Measurements from ENCODE around the gene IGFBP3.
"Not testable (repeated sequence)": the region's sequence is repeated elsewhere in the genome, so short reads cannot be mapped to it uniquely, and the experiment has no call there.

The IGFBP3 gene

GRCh38 chr7:45962861-45963260 is 41.8 kb upstream of the IGFBP3 start:
- no peak for ATAC-seq (ENCODE audit: insufficient read depth, low read depth)
- H4K20me1 ChIP-seq (ENCODE audit: insufficient read depth, low read length): no peaks in the 10 kb centered on the region
- H3K4me1 ChIP-seq (ENCODE audit: insufficient read depth, low read length): no peaks in the 10 kb centered on the region
- H3K4me3 ChIP-seq (ENCODE audit: low read depth in 1 of 2, low read length in 2 of 2): no peak overlapping the region
- no peak overlapping the region for H3K27ac ChIP-seq (ENCODE audit: low read length)
- no peak overlapping the region for H3K9ac ChIP-seq (ENCODE audit: low read depth, low read length)
- no peak overlapping the region for H2AFZ ChIP-seq (ENCODE audit: low read depth, low read length)
- H3K4me2 ChIP-seq (ENCODE audit: insufficient read depth, low read length): no peak overlapping the region
- H3K79me2 ChIP-seq (ENCODE audit: insufficient read depth, low read length): no peaks in the 10 kb centered on the region
- TF ChIP-seq CTCF (IDR thresholded peaks at IDR 0.05; ENCODE audit: borderline replicate concordance, extremely low read depth, low read length, poor library complexity, severe bottlenecking): no peak
- TF ChIP-seq EZH2 (IDR thresholded peaks at IDR 0.05; ENCODE audit: borderline replicate concordance, low read depth, low read length, severe bottlenecking): no peak
- peaks cover 7% of the 10 kb centered on the region for H3K27me3 ChIP-seq (ENCODE audit: insufficient read depth, low read length, poor library complexity)
- H3K9me3 ChIP-seq (ENCODE audit: insufficient read depth, low read length, severe bottlenecking): no peaks in the 10 kb centered on the region
- no peaks in the 10 kb centered on the region for H3K36me3 ChIP-seq (ENCODE audit: insufficient read depth, low read length)
- no peak for DNase-seq

GRCh38 chr7:45957721-45958120 is 36.6 kb upstream of the IGFBP3 start:
- no peaks in the 10 kb centered on the region for H4K20me1 ChIP-seq (ENCODE audit: insufficient read depth, low read length)
- ATAC-seq (ENCODE audit: insufficient read depth, low read depth) (no peak), DNase-seq (no peak)
- H3K36me3 ChIP-seq (ENCODE audit: insufficient read depth, low read length): no peaks in the 10 kb centered on the region
- no peak overlapping the region for H3K9ac ChIP-seq (ENCODE audit: low read depth, low read length)
- no peak for TF ChIP-seq EZH2 (IDR thresholded peaks at IDR 0.05; ENCODE audit: borderline replicate concordance, low read depth, low read length, severe bottlenecking)
- TF ChIP-seq CTCF (IDR thresholded peaks at IDR 0.05; ENCODE audit: borderline replicate concordance, extremely low read depth, low read length, poor library complexity, severe bottlenecking): no peak
- H3K27ac ChIP-seq (ENCODE audit: low read length): no peak overlapping the region
- H2AFZ ChIP-seq (ENCODE audit: low read depth, low read length): no peak overlapping the region
- H3K4me2 ChIP-seq (ENCODE audit: insufficient read depth, low read length): no peak overlapping the region
- no peaks in the 10 kb centered on the region for H3K79me2 ChIP-seq (ENCODE audit: insufficient read depth, low read length)
- no peaks in the 10 kb centered on the region for H3K27me3 ChIP-seq (ENCODE audit: insufficient read depth, low read length, poor library complexity)
- no peaks in the 10 kb centered on the region for H3K9me3 ChIP-seq (ENCODE audit: insufficient read depth, low read length, severe bottlenecking)
- no peak overlapping the region for H3K4me3 ChIP-seq (ENCODE audit: low read depth in 1 of 2, low read length in 2 of 2)
- no peaks in the 10 kb centered on the region for H3K4me1 ChIP-seq (ENCODE audit: insufficient read depth, low read length)

- H4K20me1 ChIP-seq (ENCODE audit: insufficient read depth, low read length): no peaks in the 10 kb centered on the region
- DNase-seq (no peak), ATAC-seq (ENCODE audit: insufficient read depth, low read depth) (no peak)
- H3K4me3 ChIP-seq (ENCODE audit: low read depth in 1 of 2, low read length in 2 of 2): no peak overlapping the region
- no peaks in the 10 kb centered on the region for H3K79me2 ChIP-seq (ENCODE audit: insufficient read depth, low read length)
- H3K4me2 ChIP-seq (ENCODE audit: insufficient read depth, low read length): no peak overlapping the region
- TF ChIP-seq CTCF (IDR thresholded peaks at IDR 0.05; ENCODE audit: borderline replicate concordance, extremely low read depth, low read length, poor library complexity, severe bottlenecking) (no peak), EZH2 (IDR thresholded peaks at IDR 0.05; ENCODE audit: borderline replicate concordance, low read depth, low read length, severe bottlenecking) (no peak)
- H3K9ac ChIP-seq (ENCODE audit: low read depth, low read length): no peak overlapping the region
- no peaks in the 10 kb centered on the region for H3K4me1 ChIP-seq (ENCODE audit: insufficient read depth, low read length)
- H3K9me3 ChIP-seq (ENCODE audit: insufficient read depth, low read length, severe bottlenecking): no peaks in the 10 kb centered on the region
- no peaks in the 10 kb centered on the region for H3K27me3 ChIP-seq (ENCODE audit: insufficient read depth, low read length, poor library complexity)
- no peak overlapping the region for H2AFZ ChIP-seq (ENCODE audit: low read depth, low read length)
- no peaks in the 10 kb centered on the region for H3K36me3 ChIP-seq (ENCODE audit: insufficient read depth, low read length)
- H3K27ac ChIP-seq (ENCODE audit: low read length): no peak overlapping the region
Observed at GRCh38 chr7:45955286-45955685, 34.2 kb upstream of the IGFBP3 start.

GRCh38 chr7:45953055-45953454 is 32.0 kb upstream of the IGFBP3 start:
- not testable (repeated sequence) for ATAC-seq (ENCODE audit: insufficient read depth, low read depth); H3K9me3 ChIP-seq (ENCODE audit: insufficient read depth, low read length, severe bottlenecking); H3K36me3 ChIP-seq (ENCODE audit: insufficient read depth, low read length); H3K4me2 ChIP-seq (ENCODE audit: insufficient read depth, low read length); H4K20me1 ChIP-seq (ENCODE audit: insufficient read depth, low read length); H3K27me3 ChIP-seq (ENCODE audit: insufficient read depth, low read length, poor library complexity); H3K79me2 ChIP-seq (ENCODE audit: insufficient read depth, low read length); H3K27ac ChIP-seq (ENCODE audit: low read length); H2AFZ ChIP-seq (ENCODE audit: low read depth, low read length); H3K4me3 ChIP-seq (ENCODE audit: low read depth in 1 of 2, low read length in 2 of 2); H3K9ac ChIP-seq (ENCODE audit: low read depth, low read length); H3K4me1 ChIP-seq (ENCODE audit: insufficient read depth, low read length); DNase-seq
